ENCODE data around the gene SNX15.
"Not testable (repeated sequence)": the region's sequence is repeated elsewhere in the genome, so short reads cannot be mapped to it uniquely, and the experiment has no call there.

The SNX15 gene, protein sequence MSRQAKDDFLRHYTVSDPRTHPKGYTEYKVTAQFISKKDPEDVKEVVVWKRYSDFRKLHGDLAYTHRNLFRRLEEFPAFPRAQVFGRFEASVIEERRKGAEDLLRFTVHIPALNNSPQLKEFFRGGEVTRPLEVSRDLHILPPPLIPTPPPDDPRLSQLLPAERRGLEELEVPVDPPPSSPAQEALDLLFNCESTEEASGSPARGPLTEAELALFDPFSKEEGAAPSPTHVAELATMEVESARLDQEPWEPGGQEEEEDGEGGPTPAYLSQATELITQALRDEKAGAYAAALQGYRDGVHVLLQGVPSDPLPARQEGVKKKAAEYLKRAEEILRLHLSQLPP

DNA sequence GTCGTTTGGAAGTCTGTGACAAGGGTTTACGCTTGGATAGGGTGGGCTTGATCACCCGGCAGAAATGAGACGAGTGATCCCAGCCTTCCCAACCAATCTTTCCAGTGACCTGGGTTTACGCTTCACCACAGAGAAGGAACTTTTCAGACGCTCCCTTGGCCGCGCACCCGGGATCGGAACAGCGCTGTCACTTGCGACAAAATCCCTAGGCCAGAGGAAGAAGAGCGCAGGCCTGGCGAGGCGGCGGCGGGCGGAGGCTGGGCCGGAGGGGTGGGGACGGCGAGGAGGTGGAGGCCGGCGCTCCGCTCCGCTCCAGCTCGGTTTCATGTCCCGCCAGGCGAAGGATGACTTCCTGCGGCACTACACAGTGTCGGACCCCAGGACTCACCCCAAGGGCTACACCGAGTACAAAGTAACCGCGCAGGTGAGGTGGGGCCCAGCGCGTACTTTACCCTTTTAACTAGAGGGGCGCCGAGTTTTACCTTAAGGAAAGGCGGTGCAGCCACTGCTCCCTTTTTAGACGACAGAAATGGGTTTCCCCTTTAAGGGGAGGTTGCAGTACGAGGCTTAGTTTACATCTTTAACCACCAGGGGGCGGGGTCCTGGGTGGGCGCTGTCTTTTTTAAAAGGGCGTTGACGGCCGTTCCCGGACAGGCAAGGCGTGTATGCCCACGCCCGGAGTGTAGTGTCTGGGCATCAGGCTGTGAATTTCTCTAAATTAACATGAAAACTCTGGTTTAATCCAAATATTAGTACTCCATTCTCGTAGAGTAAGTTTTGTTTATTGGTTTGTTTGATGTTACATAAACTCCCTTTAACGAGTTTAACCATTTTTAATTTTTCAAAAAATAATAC lies at the start of gene SNX15:
TSS of gene SNX15 (plus strand) at position 227 of the 855 bp plus-strand sequence. CDS start at position 326, 99 bp downstream.
- peak; percentile 81 to 88 for DNase-seq (ENCODE audit: low read depth in 2 of 2)

DNA sequence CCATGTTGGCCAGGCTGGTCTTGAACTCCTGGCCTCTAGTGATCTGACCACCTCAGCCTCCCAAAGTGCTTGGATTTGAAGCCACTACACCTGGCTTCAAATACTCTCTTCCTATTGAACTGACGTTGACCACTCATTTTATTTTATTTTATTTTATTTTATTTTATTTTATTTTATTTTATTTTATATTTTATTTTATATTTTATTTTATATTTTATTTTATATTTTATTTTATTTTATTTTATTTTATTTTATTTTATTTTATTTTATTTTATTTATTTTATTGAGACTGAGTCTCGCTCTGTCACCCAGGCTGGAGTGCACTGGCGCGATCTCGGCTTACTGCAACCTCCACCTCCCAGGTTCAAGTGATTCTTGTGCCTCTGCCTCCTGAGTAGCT lies 43.9 kb upstream of the SNX15 start:
- not testable (repeated sequence) for DNase-seq (ENCODE audit: low read depth in 2 of 2)

DNA sequence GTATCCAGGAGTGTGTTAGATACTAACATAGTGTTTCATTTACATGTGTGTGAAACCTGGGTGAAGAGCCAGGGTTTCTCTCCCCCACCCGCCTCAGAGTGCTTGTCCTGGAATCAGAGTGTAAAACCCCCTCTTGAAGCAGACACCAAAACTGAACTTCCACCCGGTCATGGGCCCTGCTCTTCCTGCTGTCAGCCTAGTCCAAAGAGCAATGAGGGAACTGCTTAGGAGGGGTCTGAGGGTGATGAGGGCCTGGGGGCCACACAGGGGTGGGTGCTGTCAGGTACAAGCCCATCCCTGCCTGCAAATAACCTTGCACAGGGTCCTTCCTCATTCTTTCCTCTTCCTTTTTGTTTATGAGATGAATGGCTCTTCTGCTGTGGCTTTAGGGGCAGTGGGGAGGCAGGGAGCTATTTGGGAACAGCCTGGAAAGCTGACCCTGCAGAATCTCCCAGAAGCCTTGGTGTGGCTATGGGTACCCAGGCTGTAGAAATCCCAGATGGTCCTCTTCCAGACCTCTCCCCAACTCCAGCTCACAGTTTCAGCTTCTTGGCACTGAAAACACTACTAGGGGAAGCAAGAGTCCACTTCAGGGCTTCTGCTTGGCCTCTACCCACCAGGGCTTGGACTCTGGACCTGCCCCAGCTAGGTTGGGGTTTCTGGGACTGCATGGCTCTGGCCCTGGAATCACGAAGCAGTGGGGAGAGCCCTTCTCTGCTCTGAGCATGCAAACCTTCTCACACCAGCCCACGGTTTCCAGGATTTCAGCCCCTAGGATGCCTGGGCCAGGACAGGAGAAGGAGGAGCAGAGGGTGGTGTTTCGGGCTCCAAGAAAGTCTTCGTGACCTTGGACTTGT lies 39.0 kb upstream of the SNX15 start:
- no peak for DNase-seq (ENCODE audit: low read depth in 2 of 2)

DNA sequence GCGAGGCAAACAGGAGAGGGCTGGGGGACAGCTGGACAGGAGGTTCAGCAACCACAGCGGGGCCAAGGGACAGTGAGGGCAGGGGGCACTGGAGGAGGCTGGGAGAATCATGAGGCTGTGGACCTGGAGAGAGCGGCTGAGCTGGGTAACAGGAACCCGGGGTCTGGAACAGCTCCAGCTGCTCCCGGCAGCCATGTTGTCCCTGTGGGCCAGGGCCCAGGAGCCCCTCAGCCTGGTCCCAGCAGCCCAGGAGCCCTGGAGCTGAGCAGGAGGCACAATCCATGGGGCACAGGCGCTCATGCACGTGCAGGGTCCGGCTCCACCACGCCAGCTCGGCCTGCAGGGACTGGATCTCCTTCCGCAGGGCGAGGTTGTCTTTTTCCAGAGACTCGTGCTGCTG lies 37.8 kb upstream of the SNX15 start:
- no peak for DNase-seq (ENCODE audit: low read depth in 2 of 2)

DNA sequence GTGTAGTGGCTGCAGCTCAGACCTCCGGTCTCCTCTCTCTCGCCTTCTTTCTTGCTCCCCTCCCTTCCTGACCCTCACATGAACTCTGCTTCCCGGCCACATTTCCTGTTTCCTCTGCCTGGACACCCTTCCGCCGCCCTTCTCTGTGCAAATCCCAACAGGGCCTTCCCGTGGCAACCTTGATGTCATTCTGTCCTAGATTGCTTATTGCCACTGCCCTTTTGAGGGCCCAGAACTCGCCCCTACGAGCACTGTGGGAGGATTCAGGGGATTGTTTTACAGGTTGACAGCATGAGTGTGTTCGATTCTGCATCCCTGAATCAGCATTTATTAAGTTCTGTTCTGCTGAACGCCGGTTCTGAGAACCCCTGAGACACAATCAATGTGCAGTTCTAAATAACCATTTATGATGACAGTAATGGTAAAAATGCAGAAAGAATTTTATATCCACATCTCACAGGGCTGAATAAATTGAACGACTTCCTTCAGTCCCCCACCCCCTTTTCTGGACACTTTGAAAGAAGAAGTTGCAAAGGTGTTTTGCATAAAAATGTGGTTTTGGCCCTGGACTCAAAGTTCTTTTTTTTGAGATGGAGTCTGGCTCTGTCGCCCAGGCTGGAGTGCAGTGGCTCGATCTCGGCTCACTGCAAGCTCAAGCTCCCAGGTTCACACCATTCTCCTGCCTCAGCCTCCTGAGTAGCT lies 36.9 kb upstream of the SNX15 start:
- DNase-seq (ENCODE audit: low read depth in 2 of 2) = no peak

DNA sequence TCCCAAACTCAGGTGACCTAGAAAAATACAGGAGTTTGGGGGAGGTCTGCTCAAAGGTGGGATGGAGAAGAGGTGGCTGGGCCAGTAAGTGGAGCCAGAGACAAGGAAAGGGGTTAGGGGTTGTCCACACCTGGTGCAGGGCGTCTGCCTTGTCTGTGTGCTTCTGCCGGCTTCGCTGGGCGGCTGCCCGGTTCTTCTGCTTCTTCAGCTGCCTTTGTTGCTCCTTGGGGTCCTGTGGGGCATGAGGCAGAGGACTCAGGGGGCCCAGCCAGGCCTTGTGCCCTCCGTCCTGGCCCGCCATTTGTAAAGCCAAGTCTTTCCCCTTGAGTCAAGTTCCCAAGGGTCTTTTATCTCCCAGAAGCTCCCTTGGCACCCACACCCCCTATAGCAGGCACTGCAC lies 32.9 kb upstream of the SNX15 start:
- no peak for DNase-seq (ENCODE audit: low read depth in 2 of 2)

DNA sequence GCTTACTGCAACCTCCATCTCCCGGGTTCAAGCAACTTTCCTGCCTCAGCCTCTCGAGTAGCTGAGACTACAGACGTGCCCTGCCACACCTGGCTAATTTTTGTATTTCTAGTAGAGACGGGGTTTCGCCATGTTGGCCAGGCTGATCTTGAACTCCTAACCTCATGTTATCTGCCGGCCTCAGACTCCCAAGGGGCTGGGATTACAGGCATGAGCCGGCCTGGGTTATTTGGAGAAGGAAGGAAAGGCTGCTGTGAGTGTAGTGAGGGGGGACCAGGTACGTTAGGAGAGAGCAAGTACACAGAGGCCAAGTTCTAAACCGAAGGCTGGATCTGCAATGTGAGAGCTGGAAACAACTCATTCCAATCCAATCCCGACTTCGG lies 30.9 kb upstream of the SNX15 start:
- no peak for DNase-seq (ENCODE audit: low read depth in 2 of 2)

DNA sequence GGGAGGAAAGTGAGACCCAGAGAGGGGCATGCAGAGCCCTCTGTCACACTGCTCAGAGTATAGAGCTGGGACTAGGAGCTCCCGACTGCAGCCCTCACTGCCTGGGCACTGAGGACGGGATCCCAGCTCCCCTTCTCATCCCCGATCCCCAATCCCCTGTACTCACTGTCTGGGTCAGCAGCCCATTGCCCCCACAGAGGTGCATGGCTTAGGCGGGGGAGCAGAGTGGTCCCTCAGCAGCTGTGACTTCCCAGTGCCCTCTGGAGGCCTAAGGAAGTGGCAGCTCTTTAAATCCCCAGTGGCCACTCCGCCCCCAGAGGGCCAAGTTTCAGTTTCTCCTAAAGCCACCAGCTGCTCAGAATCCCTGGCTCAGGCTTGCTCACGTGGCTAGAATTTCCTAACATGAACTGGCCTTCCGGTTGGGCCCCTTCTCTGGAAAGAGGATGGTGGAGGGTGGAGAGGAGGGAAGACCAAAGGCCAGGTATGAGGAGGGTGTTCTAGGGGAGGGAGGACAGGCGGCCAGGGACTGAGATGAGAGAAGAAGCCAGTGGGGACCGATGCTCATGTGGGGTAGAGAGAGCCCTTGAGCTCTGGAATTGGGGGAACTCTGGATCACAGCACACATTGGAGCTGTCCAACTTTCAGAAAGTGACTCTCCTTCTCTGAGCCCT lies 30.4 kb upstream of the SNX15 start, which contains the start of gene BATF2:
TSS of gene BATF2 (minus strand) at position 262 of the 671 bp plus-strand sequence. CDS start at position 205, 57 bp downstream.
- DNase-seq (ENCODE audit: low read depth in 2 of 2) = no peak

DNA sequence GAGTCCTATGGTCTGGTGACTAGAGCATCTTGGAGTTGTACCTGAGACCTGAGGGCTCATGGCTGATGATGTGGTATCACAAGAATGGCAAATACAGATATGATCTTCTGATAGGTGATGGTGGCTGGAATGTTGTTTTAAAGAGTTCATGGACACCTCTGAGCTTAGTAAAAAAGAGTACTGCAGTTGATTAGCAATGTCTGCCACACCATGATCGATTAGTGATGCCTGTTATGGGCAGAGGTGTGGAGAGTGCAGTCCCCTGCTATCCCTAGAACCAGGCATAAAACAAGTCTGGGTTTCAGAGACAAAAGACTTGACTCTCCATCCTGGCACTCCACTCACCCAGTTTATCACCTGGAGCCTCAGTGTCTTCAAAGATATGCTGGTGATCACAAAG lies 29.1 kb upstream of the SNX15 start:
- no peak for DNase-seq (ENCODE audit: low read depth in 2 of 2)

DNA sequence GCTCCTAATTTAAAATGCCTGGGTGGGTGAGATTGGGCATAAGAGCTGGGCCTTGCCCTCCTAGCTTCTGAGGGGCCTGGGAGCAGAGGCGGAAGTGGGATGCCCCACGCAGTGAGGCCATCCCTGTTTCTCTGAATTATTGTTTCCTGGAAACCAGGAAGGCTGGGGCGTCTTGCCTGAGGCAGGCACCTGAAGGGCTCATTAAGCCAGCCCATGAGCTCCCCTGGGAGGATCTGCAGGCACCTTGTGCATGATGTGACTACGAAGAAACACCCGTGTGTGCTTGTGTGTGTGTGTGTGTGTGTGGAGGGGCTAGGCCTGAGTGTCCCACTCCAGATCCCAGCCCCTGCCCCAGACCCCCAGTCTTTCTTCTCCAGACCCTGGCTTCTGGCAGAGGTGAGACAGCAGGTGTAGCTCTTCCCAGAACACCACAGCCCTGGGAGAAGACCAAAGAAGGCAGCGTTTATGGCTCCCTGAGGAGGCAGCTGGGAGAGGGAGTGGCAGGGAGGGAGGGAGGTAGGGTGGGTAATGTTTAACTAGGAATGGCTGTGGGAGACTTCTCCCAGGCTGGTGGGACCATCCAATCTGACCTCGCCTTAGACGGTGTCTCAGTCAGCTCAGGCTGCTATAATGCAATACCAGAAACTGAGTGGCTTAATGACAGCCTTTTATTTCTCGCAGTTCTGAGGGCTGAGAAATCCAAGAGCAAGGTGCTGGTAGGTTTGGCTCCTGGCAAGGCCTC lies 28.4 kb upstream of the SNX15 start:
- no peak for DNase-seq (ENCODE audit: low read depth in 2 of 2)

DNA sequence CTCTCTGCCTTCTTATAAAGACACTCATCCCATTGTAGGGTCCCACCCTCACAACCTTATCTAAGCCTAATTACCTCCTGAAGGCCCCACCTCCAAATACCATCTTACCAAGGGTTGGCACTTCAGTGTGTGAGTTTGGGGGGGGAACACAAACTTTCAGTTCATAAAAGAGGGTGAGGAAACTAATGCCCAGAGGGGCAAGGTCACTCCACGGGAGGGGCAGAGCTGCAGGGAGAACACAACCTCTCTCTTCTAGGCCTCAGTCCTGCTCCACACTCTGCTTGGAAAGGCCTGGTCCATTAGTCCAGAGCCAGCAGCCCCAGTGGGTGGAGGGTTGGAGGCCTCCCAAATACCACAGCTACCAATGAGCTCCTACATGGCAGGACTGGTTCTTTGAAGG lies 27.8 kb upstream of the SNX15 start:
- DNase-seq (ENCODE audit: low read depth in 2 of 2) = no peak

DNA sequence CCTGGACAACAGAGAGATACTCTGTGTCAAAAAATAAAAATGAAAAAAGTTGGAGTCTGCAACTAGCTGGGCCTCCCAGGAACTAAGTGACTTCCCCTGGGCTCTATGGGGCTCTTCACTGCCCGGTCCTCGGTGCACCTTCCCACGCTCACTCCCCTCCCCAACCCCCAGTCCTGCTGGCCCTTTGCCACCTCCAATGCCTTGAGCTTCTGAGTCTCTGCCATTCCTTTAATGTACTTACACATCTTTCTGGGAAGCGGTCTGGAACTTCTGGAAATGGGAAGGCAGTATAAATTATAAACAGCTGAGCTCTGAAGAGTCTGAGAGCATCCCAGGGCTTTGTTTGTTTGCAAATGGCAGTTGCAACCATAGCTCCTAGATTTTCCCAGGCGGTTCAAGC lies 24.5 kb upstream of the SNX15 start:
- DNase-seq (ENCODE audit: low read depth in 2 of 2) = no peak

DNA sequence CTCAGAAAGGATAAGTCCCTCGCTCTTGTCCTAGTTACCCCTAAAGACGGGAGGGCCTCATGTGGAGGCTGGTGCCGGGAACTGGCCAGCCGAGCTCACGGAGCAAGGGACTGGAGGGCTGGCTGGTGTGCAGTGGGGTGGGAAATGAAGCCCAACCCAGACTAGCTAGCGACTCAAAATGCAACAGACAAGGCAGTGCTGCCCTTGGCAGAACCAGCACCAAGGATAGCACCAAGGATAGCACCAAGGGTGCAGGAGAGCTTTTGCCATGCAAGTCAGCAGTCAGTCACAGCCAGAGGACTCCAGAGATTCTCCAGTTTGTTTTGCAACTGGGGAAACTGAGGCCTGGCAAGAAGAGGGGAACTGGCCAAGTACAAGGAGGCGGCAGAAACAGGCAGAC lies 24.0 kb upstream of the SNX15 start:
- no peak for DNase-seq (ENCODE audit: low read depth in 2 of 2)

DNA sequence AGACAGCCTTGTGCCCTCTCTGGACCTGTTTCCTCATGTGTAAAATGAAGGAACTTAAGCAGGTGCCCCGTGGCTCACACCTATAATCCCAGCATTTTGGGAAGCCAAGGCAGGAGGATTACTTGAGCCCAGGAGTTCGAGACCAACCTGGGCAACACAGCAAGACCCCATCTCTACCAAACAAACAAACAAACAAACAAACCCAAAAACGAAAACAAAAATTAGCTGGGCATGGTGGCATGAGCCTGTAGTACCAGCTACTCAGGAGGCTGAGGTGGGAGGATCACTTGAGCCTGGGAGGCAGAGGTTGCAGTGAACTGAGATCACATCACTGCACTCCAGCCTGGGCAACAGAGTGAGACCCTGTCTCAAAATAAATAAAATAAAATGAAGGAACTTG lies 23.3 kb upstream of the SNX15 start:
- not testable (repeated sequence) for DNase-seq (ENCODE audit: low read depth in 2 of 2)

DNA sequence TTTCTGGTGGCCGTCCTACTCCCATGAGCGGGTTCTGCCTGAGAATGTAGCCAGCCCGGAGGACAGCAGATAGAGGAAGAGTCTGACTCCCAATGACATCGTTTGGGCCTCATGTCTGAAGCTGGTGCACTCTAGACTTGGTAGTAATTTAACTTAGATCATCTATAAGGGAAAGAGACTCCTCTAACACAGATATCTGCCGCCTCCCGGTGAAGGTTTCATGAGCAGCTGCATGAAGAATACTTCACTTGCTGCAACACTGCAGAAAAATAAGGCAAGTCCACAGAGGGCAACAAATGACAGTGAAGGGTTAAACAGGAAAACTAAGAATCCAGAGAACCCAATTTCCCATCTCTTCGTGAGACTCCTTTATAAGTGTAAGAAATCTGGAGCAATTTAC lies 19.2 kb upstream of the SNX15 start:
- DNase-seq (ENCODE audit: low read depth in 2 of 2) = no peak

DNA sequence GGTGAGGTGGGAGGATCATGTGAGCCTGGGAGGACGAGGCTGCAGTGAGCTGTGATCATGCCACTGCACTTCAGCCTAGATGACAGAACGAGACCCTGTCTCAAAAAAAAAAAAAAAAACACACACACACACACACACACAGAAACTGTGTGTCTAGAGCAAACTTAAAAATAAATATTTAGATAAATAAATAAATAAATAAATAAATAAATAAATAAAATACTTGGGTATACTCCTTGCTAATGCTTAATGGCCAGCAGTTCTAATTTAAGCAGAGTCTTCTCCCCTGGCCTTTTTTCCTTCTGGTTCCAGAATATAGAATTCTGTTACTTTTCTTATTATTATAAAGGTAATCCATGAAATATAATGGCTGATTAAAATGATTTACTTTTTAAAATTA lies 18.4 kb upstream of the SNX15 start:
- no peak for DNase-seq (ENCODE audit: low read depth in 2 of 2)

DNA sequence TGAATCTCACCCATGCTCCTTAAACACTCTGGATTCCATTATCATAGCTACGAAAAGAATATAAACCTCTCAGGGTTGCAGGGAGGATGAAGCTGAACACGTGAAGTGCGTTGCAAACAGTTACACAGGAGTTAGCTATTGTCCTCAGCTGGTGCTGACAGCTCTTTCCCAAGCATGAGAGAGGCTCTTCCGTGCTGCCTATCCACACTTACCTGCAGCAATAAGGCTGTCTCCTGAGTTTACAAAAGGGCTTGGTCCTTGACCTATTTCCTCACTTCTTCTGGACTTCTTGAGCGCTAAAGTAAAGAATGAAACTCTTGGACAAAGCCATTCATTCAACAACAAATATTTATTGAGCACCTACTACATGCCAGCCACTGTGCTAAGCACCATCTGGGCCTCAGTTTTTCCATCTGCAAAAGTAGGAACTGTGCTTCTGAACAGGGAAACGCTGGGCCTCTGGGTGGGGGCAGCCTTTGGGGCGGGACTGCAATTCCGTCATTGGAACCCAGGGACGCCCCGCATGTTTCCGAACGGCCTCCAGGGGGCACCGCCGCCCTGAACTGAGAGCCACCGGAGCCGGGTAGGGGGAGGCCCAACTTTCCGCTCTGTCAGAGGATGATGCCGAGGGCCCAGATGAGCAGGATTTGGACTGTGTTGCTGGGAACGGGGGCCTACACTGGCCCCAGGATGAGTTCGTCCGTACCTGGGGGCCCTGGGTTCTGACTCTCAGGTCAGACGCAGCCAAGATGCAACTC lies 13.9 kb upstream of the SNX15 start:
- DNase-seq (ENCODE audit: low read depth in 2 of 2) = peak; percentile 83 to 91

DNA sequence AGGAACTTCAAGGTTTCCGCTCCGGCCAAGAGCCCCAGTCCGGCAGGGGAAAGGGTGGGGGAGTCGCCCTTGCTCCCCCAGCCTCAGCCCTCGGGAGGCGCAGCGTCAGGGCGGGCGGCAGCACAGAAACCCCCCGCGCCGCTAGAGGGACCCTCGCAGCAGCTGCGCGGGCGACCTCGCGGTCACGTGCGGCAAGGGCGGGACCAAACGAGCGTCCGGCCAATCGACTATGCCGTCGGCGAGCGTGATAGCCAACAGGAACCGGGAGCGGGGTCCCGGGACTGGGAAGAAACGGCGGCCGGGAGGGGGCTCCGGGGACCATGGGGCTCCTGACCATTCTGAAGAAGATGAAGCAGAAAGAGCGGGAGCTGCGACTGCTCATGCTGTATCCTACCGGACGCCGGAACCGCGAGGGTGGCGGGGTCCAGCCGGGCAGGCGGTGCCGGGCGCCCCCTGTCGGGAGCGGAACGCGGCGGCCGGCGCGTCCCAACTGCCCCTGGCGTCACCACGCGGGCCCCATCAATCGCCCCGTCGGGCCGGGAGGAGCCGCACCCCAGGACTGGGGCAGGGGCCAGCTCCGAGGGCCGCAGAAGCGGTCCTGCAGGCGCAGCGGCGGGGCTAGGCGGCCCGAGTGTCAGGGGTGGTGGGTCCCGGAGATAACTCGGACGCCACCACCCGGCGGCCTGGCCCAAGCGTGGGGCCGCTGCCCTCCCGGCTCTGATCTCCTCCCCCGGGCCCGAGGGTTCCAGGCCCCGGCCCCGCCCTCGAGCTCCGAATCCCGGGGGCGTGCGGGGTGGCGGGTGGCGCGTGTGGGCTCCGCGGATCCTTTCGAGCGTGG lies 13.1 kb upstream of the SNX15 start, which contains the start of gene ARL2:
TSS of gene ARL2 (plus strand) at position 273 of the 838 bp plus-strand sequence. CDS start at position 321, 48 bp downstream.
- DNase-seq (ENCODE audit: low read depth in 2 of 2) = peak; percentile 73 to 77

All from activated CD4-positive, alpha-beta T cell treated with anti-CD3 and anti-CD28 coated beads for 24 hours (primary cell).